Ovary (tissue), 9 donors: ENCODE results near the gene HSFX4. TPM values are rescaled to one million over a fixed set of nuclear protein-coding genes. Genes with fewer than 3 reads are reported as not detected.

Source experiments
- DNase-seq, 5 donors: peaks; one replicate each; pipeline ENCODE4 v3.0.0-alpha.2; 2019 to 2020
- H3K27ac ChIP-seq, 2 donors: fragments of 200-600 bp; one replicate each; pipeline versions ENCODE4 v1.5.1 to v1.8.0; 2019 to 2022
- H3K27me3 ChIP-seq: fragments of 200-600 bp; one replicate; pipeline ENCODE4 v1.8.0; 2022
- H3K36me3 ChIP-seq: fragments of 200-600 bp; sonication (generic); one replicate; pipeline ENCODE4 v1.5.1; 2019
- H3K4me1 ChIP-seq: one replicate; pipeline ENCODE4 v1.8.1; 2013; ENCODE audit warnings: mild to moderate bottlenecking, moderate library complexity; ENCODE audit not compliant: insufficient read depth
- H3K4me3 ChIP-seq: fragments of 200-600 bp; sonication (generic); one replicate; pipeline ENCODE4 v1.5.1; 2017
- H3K9me3 ChIP-seq, 2 donors: fragments of 200-600 bp in 1 of 2; sonication (generic) in 1 of 2; one replicate each; pipeline versions ENCODE4 v1.5.1 to v1.8.1; 2013 to 2019; ENCODE audit warnings: mild to moderate bottlenecking in 1 of 2, moderate library complexity in 1 of 2
- CTCF ChIP-seq, 3 donors: fragments of 450-650 bp in 2 of 3; fragments of 200-600 bp in 1 of 3; IDR thresholded peaks; one replicate each; pipeline versions ENCODE4 v1.5.1 to v1.8.0; 2016 to 2022; ENCODE audit warnings: antibody characterized with exemption in 3 of 3, mild to moderate bottlenecking in 1 of 3
- EP300 ChIP-seq: sonication (generic); formaldehyde crosslinking; IDR thresholded peaks from one replicate; pipeline ENCODE4 v1.6.1; 2017; ENCODE audit warnings: antibody characterized with exemption
- POLR2A ChIP-seq: fragments of 450-650 bp; IDR thresholded peaks from one replicate; pipeline ENCODE4 v1.6.1; 2017; ENCODE audit warnings: antibody characterized with exemption, mild to moderate bottlenecking, moderate library complexity
- WGBS, 3 donors: extraction: QIAGEN DNeasy Blood & Tissue Kit in 1 of 3; methylation state at CpG; one replicate each; pipeline versions ENCODE4 v1.1.5 to v1.1.7; 2013 to 2017; 5-methylcytosine and 5-hydroxymethylcytosine counted together
- intact Hi-C, 4 donors: fragments of 100-400 bp; cut with DNase I; formaldehyde crosslinking; loops; one replicate each; pipeline versions ENCODE4 v1.11.0 to v1.15.1; 2022 to 2023
- polyA plus RNA-seq, 2 donors: library from polyadenylated mRNA; stranded (reverse); fragments of 200-250 nt in 1 of 2; fragments of 350-450 nt in 1 of 2; fragmentation: Illumina TruSeq in 1 of 2; extraction: RNeasy Lipid Tissue Mini Kit (QIAGEN cat#74804) in 1 of 2; gene quantifications; one replicate each; pipeline ENCODE4 v1.2.3, GENCODE V29; 2013 to 2014
- total RNA-seq, 7 donors: library from RNA; depleted of rRNA in 2 of 7; stranded (reverse); fragments of >200 nt in 2 of 7; fragmentation: NEBNext Ultra II Directional in 3 of 7; extraction: Animal tissue kit (Norgen Biotek cat#: 25700) in 3 of 7; gene quantifications; one replicate each; pipeline versions ENCODE4 v1.1.0 to v1.2.4, GENCODE V29; 2016 to 2023
- donor health status: DM: no; HTN: no; CAD: no; lungs with moderate emphysema.
- donor health status: DM: no; HTN: no; CAD: no.
- donor health status: Bipolar disorder and iron deficiency.
- donor health status: DM: yes; HTN: yes; CAD: no.
- donor health status: DM: no; HTN: no; CAD: no.
- donor health status: DM: yes; HTN: yes; CAD: no.

The HSFX4 gene
- total and polyA plus RNA-seq, 9 donors = not detected

DNA sequence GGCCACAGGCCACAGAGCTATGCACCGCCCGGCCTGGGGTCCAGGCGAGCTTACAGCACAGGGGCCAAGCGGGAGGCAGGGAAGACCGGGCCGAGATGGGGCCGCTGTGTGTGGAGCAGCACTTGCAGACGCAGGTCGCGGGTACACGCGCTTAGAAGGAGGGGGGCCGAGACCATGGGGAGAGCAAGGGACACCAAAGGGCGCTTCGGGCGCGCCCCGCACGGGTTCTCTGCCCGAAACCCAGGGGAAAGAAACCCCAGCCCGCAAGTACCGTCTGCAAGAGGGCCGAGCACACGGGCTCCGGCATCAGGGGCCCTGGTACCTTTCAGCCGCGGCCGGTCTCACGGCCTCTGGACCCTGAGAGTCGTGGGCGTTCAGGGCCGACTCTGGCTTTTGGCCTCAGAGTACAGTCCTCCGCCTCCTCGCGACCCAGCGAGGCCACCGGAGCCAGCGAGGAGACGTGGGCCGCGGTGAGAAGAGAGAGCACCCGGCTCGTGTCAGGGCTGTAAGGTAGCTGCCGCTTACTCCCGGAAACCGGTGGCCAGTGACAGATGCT lies 8.6 kb downstream of the HSFX4 start:
- Histone ChIP-seq H3K27me3 (no peaks in the 10 kb centered on the region), H3K9me3 (no peaks in the 10 kb centered on the region), H3K4me3 (peak overlapping the region; percentile 61), H3K27ac (peak overlapping the region; percentile 76 to 93), H3K4me1 (no peaks in the 10 kb centered on the region), H3K36me3 (no peaks in the 10 kb centered on the region)
- DNase-seq = peak in 3 of 5 donors; percentile 41 to 57 (median 52)
- intact Hi-C loops = no loop called here
- TF ChIP-seq CTCF (IDR thresholded peaks at IDR 0.05) = no peak
- TF ChIP-seq POLR2A = no peak
- TF ChIP-seq EP300 = no peak
- WGBS, 3 donors = 42 to 56% (median 48%) methylated on average over 43 to 46 of the region's 46 CpGs

DNA sequence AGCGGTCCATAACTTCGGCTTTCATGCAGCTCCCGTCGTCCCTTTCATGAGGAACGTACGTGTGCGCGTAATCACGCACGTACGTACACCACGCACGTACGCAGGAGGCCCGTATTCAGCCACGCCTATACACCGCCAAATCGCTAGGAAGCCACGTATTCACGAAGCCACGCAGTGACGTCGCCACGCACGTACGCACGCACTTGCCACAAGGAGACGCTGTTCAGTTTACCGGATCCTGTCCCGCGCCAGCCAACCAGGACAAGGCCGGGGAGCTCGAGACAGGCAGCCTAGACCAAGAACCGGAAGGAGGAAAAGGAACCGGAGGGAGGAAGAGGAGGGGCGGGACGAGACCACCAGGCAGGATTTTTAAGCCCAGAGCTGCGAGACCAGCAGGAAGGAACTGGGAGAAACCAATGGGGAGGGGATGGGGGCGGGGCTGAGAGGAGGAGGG lies 9.1 kb downstream of the HSFX4 start, which contains the start of gene EOLA2:
EOLA2 (minus strand) TSS at position 65 of the 454 bp plus-strand sequence. CDS start 4,617 bp downstream, outside the sequence.
- no peaks in the 10 kb centered on the region for H3K9me3 ChIP-seq
- peak; percentile 91 to 95 (median 92) for DNase-seq
- TF ChIP-seq EP300 (peak; percentile 90), CTCF (IDR thresholded peaks at IDR 0.05) (peak; percentile 39 to 81 (median 58)), POLR2A (peak; percentile 55)
- H3K4me3 ChIP-seq = peak within 1 kb of the TSS; percentile 61
- 32 to 62% (median 42%) methylated on average over 38 to 39 of the region's 39 CpGs for WGBS, 3 donors
- H3K36me3 ChIP-seq = no peaks in the 10 kb centered on the region
- no peaks in the 10 kb centered on the region for H3K27me3 ChIP-seq
- intact Hi-C loops = no loop called here
- H3K4me1 ChIP-seq = no peaks in the 10 kb centered on the region
- peak within 1 kb of the TSS; percentile 76 to 93 for H3K27ac ChIP-seq

DNA sequence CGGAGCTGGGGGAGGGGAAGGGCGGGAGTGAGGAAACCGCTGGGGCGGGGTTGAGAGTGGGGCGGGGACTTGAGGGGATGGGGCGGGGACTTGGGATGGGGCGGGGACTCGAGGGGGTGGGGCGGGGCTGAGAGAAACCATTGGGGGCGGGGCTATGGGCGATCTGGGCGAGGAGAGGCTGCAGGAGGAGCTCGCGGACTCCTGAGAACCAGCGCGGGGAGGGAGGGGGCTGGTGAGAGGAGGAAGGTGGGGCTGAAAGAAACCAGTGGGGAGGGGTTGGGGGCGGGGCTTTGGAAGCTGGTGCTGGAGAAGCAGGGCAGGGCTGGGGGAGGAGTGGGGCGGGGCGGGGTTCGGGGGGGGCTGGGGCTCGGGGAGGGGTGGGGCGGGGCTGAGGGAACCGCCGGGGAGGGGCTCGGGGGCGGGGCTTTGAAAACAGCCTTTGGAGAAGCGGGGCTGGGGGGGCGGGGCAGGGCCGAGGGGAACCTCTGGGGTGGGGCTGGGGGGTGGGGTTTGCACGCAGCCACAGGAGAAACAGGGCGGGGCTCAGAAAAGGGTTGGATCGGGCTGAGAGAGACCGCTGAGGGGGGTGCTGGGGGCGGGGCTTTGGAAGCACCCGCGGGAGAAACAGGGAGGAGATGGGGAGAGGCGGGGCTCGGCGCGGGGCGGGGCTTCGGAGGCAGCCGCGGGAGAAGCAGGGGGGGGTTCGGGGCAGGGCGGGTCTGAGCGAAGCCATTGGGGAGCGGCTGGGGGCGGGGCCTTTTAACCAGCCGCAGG lies 9.7 kb downstream of the HSFX4 start:
- TF ChIP-seq EP300 = no peak
- no peak for TF ChIP-seq CTCF (IDR thresholded peaks at IDR 0.05)
- no peak for TF ChIP-seq POLR2A
- peak overlapping the region; percentile 62 to 85 for H3K27ac ChIP-seq
- WGBS, 3 donors = 33 to 57% (median 49%) methylated on average over 14 to 47 of the region's 50 CpGs

DNA sequence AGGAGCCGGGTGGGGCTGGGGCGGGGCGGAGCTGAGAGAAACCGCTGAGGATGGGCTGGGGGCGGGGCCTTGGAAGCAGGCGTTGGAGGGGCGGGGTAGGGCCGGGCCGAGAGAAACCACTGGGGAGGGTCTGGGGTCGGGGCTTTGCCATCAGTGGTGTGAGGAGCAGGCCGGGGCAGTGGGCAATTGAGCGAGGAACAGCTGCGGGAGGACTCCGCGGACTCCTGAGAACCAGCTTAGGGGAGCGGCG lies 10.2 kb downstream of the HSFX4 start:
- H3K4me1 ChIP-seq = no peaks in the 10 kb centered on the region
- intact Hi-C loops = no loop called here
- no peak for TF ChIP-seq CTCF (IDR thresholded peaks at IDR 0.05)
- no peak for TF ChIP-seq EP300
- TF ChIP-seq POLR2A = no peak
- no peaks in the 10 kb centered on the region for H3K9me3 ChIP-seq
- peak overlapping the region; percentile 78 to 85 for H3K27ac ChIP-seq
- H3K36me3 ChIP-seq = no peaks in the 10 kb centered on the region
- H3K4me3 ChIP-seq = peak overlapping the region; percentile 51
- WGBS, 3 donors = 42 to 58% (median 48%) methylated on average over 17 of the region's 17 CpGs
- H3K27me3 ChIP-seq = no peaks in the 10 kb centered on the region
- DNase-seq = no peak

More for the DNA sequence above, 9.7 kb downstream of the HSFX4 start:
- peak; percentile 94 to 97 (median 96) for DNase-seq
- intact Hi-C loops = no loop called here
- Histone ChIP-seq H3K9me3 (no peaks in the 10 kb centered on the region), H3K4me1 (no peaks in the 10 kb centered on the region), H3K4me3 (peak overlapping the region; percentile 61), H3K36me3 (no peaks in the 10 kb centered on the region), H3K27me3 (no peaks in the 10 kb centered on the region)
